ENCODE data around the gene LDLRAD4.

GRCh38 chr18:13473751-13474150 is 255.2 kb downstream of the LDLRAD4 start:
- TF ChIP-seq CTCF (IDR thresholded peaks at IDR 0.05; ENCODE audit: insufficient read depth, low read length, poor library complexity, severe bottlenecking) (no peak), EZH2phosphoT487 (conservative IDR thresholded peaks at IDR 0.05; ENCODE audit: low read length) (no peak)

Data from SU-DHL-6 (cell line).